WTC11 (cell line): Measurements from ENCODE around the gene RHBG. TPM values are rescaled to one million over a fixed set of nuclear protein-coding genes. Genes with fewer than 3 reads are reported as not detected.

Source experiments
- ATAC-seq: fragments of 200-7000 bp; cut with Tn5 transposase; 2 replicates; pipeline ENCODE4 v1.10.0; 2021; ENCODE audit warnings: mild to moderate bottlenecking, moderate library complexity
- CTCF ChIA-PET: fragments of 300-600 bp; sonication (Branson Sonifier 250); formaldehyde crosslinking; loops from one replicate; lab custom pipeline; 2021; ENCODE audit warnings: antibody characterized with exemption; lab: Charles Lee
- POLR2A ChIA-PET: fragments of 350-600 bp; sonication (Branson Sonifier 250); formaldehyde crosslinking; loops from one replicate; lab custom pipeline; 2021; ENCODE audit warnings: antibody characterized with exemption; lab: Charles Lee
- DNase-seq: peaks from one replicate; pipeline ENCODE4 v3.0.0; 2021; ENCODE audit warnings: low spot score
- H3K27ac Mint-ChIP-seq: 2 replicates; pipeline ENCODE4 v1.8.0; 2021; ENCODE audit warnings: mixed read lengths
- H3K27me3 Mint-ChIP-seq: 2 replicates; pipeline ENCODE4 v1.8.0; 2021; ENCODE audit warnings: low read depth, mild to moderate bottlenecking, moderate library complexity, mixed read lengths
- H3K36me3 Mint-ChIP-seq: 2 replicates; pipeline ENCODE4 v1.8.0; 2021; ENCODE audit warnings: mixed read lengths
- H3K4me1 Mint-ChIP-seq: 2 replicates; pipeline ENCODE4 v1.8.0; 2022; ENCODE audit warnings: mixed read lengths
- H3K4me3 Mint-ChIP-seq: 2 replicates; pipeline ENCODE4 v1.8.0; 2021; ENCODE audit warnings: mild to moderate bottlenecking, moderate library complexity, mixed read lengths
- H3K9me3 Mint-ChIP-seq: 2 replicates; pipeline ENCODE4 v1.8.0; 2021; ENCODE audit warnings: mixed read lengths
- CREB1 ChIP-seq: sonication (generic); formaldehyde crosslinking; IDR thresholded peaks from 2 replicates; pipeline ENCODE4 v1.8.0; 2023; ENCODE audit warnings: mild to moderate bottlenecking, missing genetic modification reagents
- CREM ChIP-seq: sonication (generic); formaldehyde crosslinking; IDR thresholded peaks from 2 replicates; pipeline ENCODE4 v1.8.1; 2022; ENCODE audit warnings: mild to moderate bottlenecking, missing genetic modification reagents, moderate library complexity
- ELF4 ChIP-seq: sonication (generic); formaldehyde crosslinking; IDR thresholded peaks from 2 replicates; pipeline ENCODE4 v1.8.1; 2022; ENCODE audit warnings: low read depth, mild to moderate bottlenecking, moderate library complexity, missing genetic modification reagents
- ERG ChIP-seq: fragments of 250-450 bp; sonication (Bioruptor Pico); IDR thresholded peaks from 2 replicates; pipeline ENCODE4 v1.8.0; 2021; ENCODE audit warnings: mild to moderate bottlenecking
- FOXP1 ChIP-seq: sonication (generic); formaldehyde crosslinking; IDR thresholded peaks from 2 replicates; pipeline ENCODE4 v1.8.0; 2022; ENCODE audit warnings: missing genetic modification reagents, mild to moderate bottlenecking, moderate library complexity, borderline replicate concordance
- GTF2I ChIP-seq: fragments of 250-450 bp; sonication (Bioruptor Pico); conservative IDR thresholded peaks from 2 replicates; pipeline ENCODE4 v1.4.0; 2021; ENCODE audit warnings: mild to moderate bottlenecking
- HMGA2 ChIP-seq: fragments of 250-450 bp; sonication (Bioruptor Pico); IDR thresholded peaks from 2 replicates; pipeline ENCODE4 v1.4.0; 2021; ENCODE audit warnings: mild to moderate bottlenecking, moderate library complexity
- KAT7 ChIP-seq: sonication (generic); formaldehyde crosslinking; IDR thresholded peaks from 2 replicates; pipeline ENCODE4 v1.8.1; 2023; ENCODE audit warnings: missing genetic modification reagents, mild to moderate bottlenecking, borderline replicate concordance
- NR1H2 ChIP-seq: sonication (generic); formaldehyde crosslinking; IDR thresholded peaks from 2 replicates; pipeline ENCODE4 v1.9.0; 2021; ENCODE audit warnings: mild to moderate bottlenecking, moderate library complexity, missing genetic modification reagents
- OVOL2 ChIP-seq: fragments of 250-450 bp; sonication (Bioruptor Pico); IDR thresholded peaks from 2 replicates; pipeline ENCODE4 v1.9.0; 2021; ENCODE audit warnings: mild to moderate bottlenecking, borderline replicate concordance
- RELA ChIP-seq: sonication (generic); formaldehyde crosslinking; IDR thresholded peaks from 2 replicates; pipeline ENCODE4 v1.8.1; 2022; ENCODE audit warnings: missing genetic modification reagents, mild to moderate bottlenecking, borderline replicate concordance
- SMAD3 ChIP-seq: sonication (generic); formaldehyde crosslinking; IDR thresholded peaks from 2 replicates; pipeline ENCODE4 v1.8.0; 2022; ENCODE audit warnings: missing genetic modification reagents, mild to moderate bottlenecking, borderline replicate concordance
- SOX15 ChIP-seq: fragments of 250-450 bp; sonication (Bioruptor Pico); IDR thresholded peaks from 2 replicates; pipeline ENCODE4 v1.9.0; 2021; ENCODE audit warnings: mild to moderate bottlenecking
- TEAD1 ChIP-seq: sonication (generic); formaldehyde crosslinking; IDR thresholded peaks from 2 replicates; pipeline ENCODE4 v1.8.0; 2022; ENCODE audit warnings: mild to moderate bottlenecking, missing genetic modification reagents
- TEAD4 ChIP-seq: sonication (generic); formaldehyde crosslinking; IDR thresholded peaks from 2 replicates; pipeline ENCODE4 v1.8.0; 2022; ENCODE audit warnings: mild to moderate bottlenecking, missing genetic modification reagents
- TP53 ChIP-seq: sonication (generic); formaldehyde crosslinking; IDR thresholded peaks from 2 replicates; pipeline ENCODE4 v1.8.1; 2023; ENCODE audit warnings: mild to moderate bottlenecking, missing genetic modification reagents
- ZNF263 ChIP-seq: sonication (generic); formaldehyde crosslinking; IDR thresholded peaks from 2 replicates; pipeline ENCODE4 v1.8.1; 2022; ENCODE audit warnings: low read depth, mild to moderate bottlenecking, moderate library complexity, missing genetic modification reagents
- ZNF416 ChIP-seq: fragments of 250-450 bp; sonication (Bioruptor Pico); IDR thresholded peaks from 2 replicates; pipeline ENCODE4 v1.9.0; 2021; ENCODE audit warnings: mild to moderate bottlenecking, inconsistent platforms
- ZNF671 ChIP-seq: fragments of 250-450 bp; sonication (Bioruptor Pico); IDR thresholded peaks from 2 replicates; pipeline ENCODE4 v1.8.0; 2021; ENCODE audit warnings: mild to moderate bottlenecking
- total RNA-seq: library from RNA; stranded (reverse); gene quantifications from 3 replicates; pipeline ENCODE4 v1.2.3, GENCODE V29; 2021
- TF ChIP-seq, protein P1 (sequence below): sonication (generic); formaldehyde crosslinking; IDR thresholded peaks from 2 replicates; pipeline ENCODE4 v1.8.0; 2023; ENCODE audit warnings: missing genetic modification reagents
- TF ChIP-seq, protein P2 (sequence below): fragments of 250-450 bp; sonication (Bioruptor Pico); conservative IDR thresholded peaks from 2 replicates; pipeline ENCODE4 v1.9.0; 2021; ENCODE audit warnings: mild to moderate bottlenecking
- TF ChIP-seq, protein P3 (sequence below): sonication (generic); formaldehyde crosslinking; IDR thresholded peaks from 2 replicates; pipeline ENCODE4 v1.8.1; 2022; ENCODE audit warnings: mild to moderate bottlenecking, missing genetic modification reagents, moderate library complexity, borderline replicate concordance
- TF ChIP-seq, protein P4 (sequence below): sonication (generic); formaldehyde crosslinking; IDR thresholded peaks from 2 replicates; pipeline ENCODE4 v1.8.0; 2022; ENCODE audit warnings: missing genetic modification reagents

RHBG gene
- total RNA-seq, 1 experiment from 2014 or later: 1.9 TPM

DNA sequence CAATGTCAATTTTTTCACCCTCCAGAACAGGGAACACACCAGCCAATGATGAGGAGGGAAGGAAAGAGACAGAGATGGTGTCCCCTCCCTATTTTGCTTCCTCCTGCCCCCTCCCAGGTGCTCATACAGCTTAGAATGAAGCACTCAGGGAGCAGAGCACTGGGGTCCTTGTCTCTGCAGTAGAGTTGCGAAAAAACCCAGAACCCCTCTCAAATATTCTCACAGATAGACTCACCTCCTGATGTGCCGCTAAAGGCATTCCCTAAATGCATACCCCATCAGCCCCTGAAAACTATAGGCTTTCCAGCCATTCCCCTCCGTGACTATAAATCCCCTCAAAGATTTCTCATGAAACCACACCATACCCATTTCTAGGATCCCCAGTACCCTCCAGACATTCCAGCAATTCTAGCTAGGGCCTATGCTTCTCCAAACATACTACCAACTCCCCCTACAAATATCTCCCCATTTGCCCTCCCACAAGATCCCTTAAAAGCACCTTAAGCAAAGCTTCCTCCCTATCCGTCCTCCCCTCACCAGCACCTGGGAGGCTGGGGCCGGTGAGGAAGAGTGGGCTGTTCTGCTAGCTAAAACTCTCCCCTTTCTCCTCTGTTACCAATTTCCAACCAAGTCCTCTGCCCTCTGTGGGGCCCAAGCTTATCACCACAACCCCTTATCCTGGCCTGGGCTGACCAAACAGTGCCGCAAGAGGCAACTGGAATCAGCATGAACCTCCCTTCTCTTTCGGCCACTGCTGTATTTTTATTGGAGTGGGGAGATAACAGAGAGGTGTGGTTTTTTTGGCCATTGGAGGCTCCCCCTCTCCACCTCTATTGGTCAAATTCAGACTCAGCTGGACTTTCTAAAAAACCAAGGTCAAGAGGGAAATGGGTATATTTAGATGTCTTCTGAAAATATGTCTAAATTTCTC lies 54.7 kb downstream of the RHBG start (continued):
- TF ChIP-seq ERG: no peak
- TF ChIP-seq TEAD1 (CRISPR knock-in tag): no peak
- TF ChIP-seq, protein P1, sequence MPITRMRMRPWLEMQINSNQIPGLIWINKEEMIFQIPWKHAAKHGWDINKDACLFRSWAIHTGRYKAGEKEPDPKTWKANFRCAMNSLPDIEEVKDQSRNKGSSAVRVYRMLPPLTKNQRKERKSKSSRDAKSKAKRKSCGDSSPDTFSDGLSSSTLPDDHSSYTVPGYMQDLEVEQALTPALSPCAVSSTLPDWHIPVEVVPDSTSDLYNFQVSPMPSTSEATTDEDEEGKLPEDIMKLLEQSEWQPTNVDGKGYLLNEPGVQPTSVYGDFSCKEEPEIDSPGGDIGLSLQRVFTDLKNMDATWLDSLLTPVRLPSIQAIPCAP (CRISPR knock-in tag): no peak
- TF ChIP-seq SOX15: no peak
- TF ChIP-seq ZNF671: no peak
- no peak for TF ChIP-seq CREM
- no peak for TF ChIP-seq TP53
- TF ChIP-seq ZNF263 (CRISPR knock-in tag): no peak
- TF ChIP-seq CREB1: no peak

GRCh38 chr1:156424806-156425432 lies 55.9 kb downstream of the RHBG start:
- Mint-ChIP-seq H3K27ac (no peak overlapping the region), H3K36me3 (no peaks in the 10 kb centered on the region), H3K4me1 (peaks cover 38% of the 10 kb centered on the region), H3K4me3 (no peak overlapping the region), H3K27me3 (peaks cover 100% of the 10 kb centered on the region), H3K9me3 (no peaks in the 10 kb centered on the region)
- CTCF ChIA-PET: interaction anchor here (4.4 kb wide), 1 partner anchor 21 kb away, joined by 43 read pairs; no protein-coding TSS in a partner anchor
- POLR2A ChIA-PET: no interaction called here
- ATAC-seq: no peak
- no peak for DNase-seq
- no peak for TF ChIP-seq TEAD4 (CRISPR knock-in tag)
- TF ChIP-seq FOXP1: no peak
- no peak for TF ChIP-seq SMAD3 (CRISPR knock-in tag)
- no peak for TF ChIP-seq RELA
- TF ChIP-seq ZNF416: no peak
- no peak for TF ChIP-seq KAT7 (CRISPR knock-in tag)
- TF ChIP-seq ELF4 (CRISPR knock-in tag): no peak
- TF ChIP-seq CREM: no peak
- TF ChIP-seq HMGA2 (CRISPR knock-in tag): no peak

GRCh38 chr1:156425943-156426342 lies 56.9 kb downstream of the RHBG start:
- H3K36me3 Mint-ChIP-seq: no peaks in the 10 kb centered on the region
- TF ChIP-seq GTF2I (CRISPR knock-in tag) (no peak), NR1H2 (CRISPR knock-in tag) (no peak), OVOL2 (no peak), ZNF416 (no peak)
- TF ChIP-seq, protein P2, sequence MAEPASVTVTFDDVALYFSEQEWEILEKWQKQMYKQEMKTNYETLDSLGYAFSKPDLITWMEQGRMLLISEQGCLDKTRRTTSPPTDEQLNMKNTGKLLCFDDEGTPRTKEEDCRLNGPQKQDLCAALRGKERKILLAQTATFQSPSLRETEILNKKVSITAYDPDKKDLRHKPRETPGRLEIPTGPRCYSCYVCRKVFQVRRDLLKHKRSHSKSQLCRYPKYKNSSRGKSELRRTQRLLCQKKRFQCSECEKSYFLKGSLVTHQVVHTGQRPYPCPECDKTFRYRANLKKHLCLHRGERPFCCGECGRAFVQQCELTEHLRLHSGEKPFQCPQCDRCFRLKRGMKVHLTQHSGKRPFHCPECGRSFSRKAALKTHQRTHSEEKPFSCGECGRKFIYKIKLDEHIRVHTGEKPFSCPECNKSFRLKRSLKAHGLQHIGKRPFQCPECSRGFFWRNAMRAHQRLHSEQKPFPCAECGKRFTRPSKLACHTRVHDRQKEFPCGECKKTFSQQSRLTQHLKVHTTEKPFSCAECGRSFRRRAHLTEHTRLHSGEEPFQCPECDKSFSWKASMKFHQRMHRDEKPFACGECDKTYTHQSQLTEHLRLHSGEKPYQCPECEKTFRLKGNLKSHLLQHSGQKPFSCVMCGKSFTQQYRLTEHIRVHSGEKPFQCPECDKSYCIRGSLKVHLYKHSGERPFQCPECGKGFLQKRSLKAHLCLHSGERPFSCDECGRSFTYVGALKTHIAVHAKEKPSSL (CRISPR knock-in tag): no peak
- TF ChIP-seq, protein P3, sequence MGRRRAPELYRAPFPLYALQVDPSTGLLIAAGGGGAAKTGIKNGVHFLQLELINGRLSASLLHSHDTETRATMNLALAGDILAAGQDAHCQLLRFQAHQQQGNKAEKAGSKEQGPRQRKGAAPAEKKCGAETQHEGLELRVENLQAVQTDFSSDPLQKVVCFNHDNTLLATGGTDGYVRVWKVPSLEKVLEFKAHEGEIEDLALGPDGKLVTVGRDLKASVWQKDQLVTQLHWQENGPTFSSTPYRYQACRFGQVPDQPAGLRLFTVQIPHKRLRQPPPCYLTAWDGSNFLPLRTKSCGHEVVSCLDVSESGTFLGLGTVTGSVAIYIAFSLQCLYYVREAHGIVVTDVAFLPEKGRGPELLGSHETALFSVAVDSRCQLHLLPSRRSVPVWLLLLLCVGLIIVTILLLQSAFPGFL (CRISPR knock-in tag): no peak
- TF ChIP-seq, protein P4, sequence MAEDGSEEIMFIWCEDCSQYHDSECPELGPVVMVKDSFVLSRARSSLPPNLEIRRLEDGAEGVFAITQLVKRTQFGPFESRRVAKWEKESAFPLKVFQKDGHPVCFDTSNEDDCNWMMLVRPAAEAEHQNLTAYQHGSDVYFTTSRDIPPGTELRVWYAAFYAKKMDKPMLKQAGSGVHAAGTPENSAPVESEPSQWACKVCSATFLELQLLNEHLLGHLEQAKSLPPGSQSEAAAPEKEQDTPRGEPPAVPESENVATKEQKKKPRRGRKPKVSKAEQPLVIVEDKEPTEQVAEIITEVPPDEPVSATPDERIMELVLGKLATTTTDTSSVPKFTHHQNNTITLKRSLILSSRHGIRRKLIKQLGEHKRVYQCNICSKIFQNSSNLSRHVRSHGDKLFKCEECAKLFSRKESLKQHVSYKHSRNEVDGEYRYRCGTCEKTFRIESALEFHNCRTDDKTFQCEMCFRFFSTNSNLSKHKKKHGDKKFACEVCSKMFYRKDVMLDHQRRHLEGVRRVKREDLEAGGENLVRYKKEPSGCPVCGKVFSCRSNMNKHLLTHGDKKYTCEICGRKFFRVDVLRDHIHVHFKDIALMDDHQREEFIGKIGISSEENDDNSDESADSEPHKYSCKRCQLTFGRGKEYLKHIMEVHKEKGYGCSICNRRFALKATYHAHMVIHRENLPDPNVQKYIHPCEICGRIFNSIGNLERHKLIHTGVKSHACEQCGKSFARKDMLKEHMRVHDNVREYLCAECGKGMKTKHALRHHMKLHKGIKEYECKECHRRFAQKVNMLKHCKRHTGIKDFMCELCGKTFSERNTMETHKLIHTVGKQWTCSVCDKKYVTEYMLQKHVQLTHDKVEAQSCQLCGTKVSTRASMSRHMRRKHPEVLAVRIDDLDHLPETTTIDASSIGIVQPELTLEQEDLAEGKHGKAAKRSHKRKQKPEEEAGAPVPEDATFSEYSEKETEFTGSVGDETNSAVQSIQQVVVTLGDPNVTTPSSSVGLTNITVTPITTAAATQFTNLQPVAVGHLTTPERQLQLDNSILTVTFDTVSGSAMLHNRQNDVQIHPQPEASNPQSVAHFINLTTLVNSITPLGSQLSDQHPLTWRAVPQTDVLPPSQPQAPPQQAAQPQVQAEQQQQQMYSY (CRISPR knock-in tag): no peak
- no peak for ATAC-seq
- peaks cover 100% of the 10 kb centered on the region for H3K27me3 Mint-ChIP-seq
- no peak overlapping the region for H3K27ac Mint-ChIP-seq
- no peaks in the 10 kb centered on the region for H3K9me3 Mint-ChIP-seq
- DNase-seq: no peak
- no peak overlapping the region for H3K4me3 Mint-ChIP-seq
- H3K4me1 Mint-ChIP-seq: peaks cover 40% of the 10 kb centered on the region
- CTCF ChIA-PET: no interaction called here
- POLR2A ChIA-PET: no interaction called here
